Heart left ventricle (tissue), 16 donors: ENCODE data around the gene KRT80. TPM values are rescaled to one million over a fixed set of nuclear protein-coding genes. Genes with fewer than 3 reads are reported as not detected.

Experiments
- ATAC-seq, 4 donors: fragments of 200-7000 bp; cut with Tn5 transposase; one replicate each; pipeline ENCODE4 v1.9.1; 2020 to 2022; ENCODE audit warnings: moderate library complexity in 4 of 4, mild to moderate bottlenecking in 3 of 4, moderate number of reproducible peaks in 1 of 4
- DNase-seq, 5 donors: peaks; one replicate each; pipeline ENCODE4 v3.0.0-alpha.2; 2020
- H3K27ac ChIP-seq, 12 donors: fragments of 200-600 bp; sonication (generic) in 4 of 12; one replicate each; pipeline versions ENCODE4 v1.5.0 to v1.8.0; 2016 to 2022; ENCODE audit warnings: mild to moderate bottlenecking in 2 of 12
- H3K27me3 ChIP-seq, 9 donors: fragments of 200-600 bp; sonication (generic) in 2 of 9; one replicate each; pipeline versions ENCODE4 v1.5.1 to v1.8.0; 2016 to 2022; ENCODE audit warnings: mild to moderate bottlenecking in 3 of 9
- H3K36me3 ChIP-seq, 9 donors: fragments of 200-600 bp; sonication (generic) in 2 of 9; one replicate each; pipeline versions ENCODE4 v1.5.0 to v1.8.0; 2018 to 2022; ENCODE audit warnings: mild to moderate bottlenecking in 2 of 9
- H3K4me1 ChIP-seq, 12 donors: fragments of 200-600 bp; sonication (generic) in 4 of 12; one replicate each; pipeline versions ENCODE4 v1.5.0 to v1.8.0; 2016 to 2022; ENCODE audit warnings: mild to moderate bottlenecking in 3 of 12
- H3K4me3 ChIP-seq, 12 donors: fragments of 200-600 bp; sonication (generic) in 4 of 12; one replicate each; pipeline versions ENCODE4 v1.5.0 to v1.8.0; 2017 to 2022; ENCODE audit warnings: mild to moderate bottlenecking in 9 of 12, moderate library complexity in 4 of 12
- H3K9me3 ChIP-seq, 12 donors: fragments of 200-600 bp; sonication (generic) in 4 of 12; one replicate each; pipeline versions ENCODE4 v1.5.0 to v1.8.0; 2016 to 2022; ENCODE audit warnings: mild to moderate bottlenecking in 1 of 12
- CTCF ChIP-seq, 12 donors: fragments of 200-600 bp; sonication (generic) in 4 of 12; IDR thresholded peaks; one replicate each; pipeline versions ENCODE4 v1.5.0 to v1.8.0; 2018 to 2022; ENCODE audit warnings: antibody characterized with exemption in 12 of 12, mild to moderate bottlenecking in 5 of 12
- POLR2A ChIP-seq, 2 donors: fragments of 450-650 bp; IDR thresholded peaks; one replicate each; pipeline ENCODE4 v1.6.1; 2017; ENCODE audit warnings: antibody characterized with exemption in 2 of 2, mild to moderate bottlenecking in 2 of 2, moderate library complexity in 2 of 2
- WGBS, 4 donors: extraction: QIAGEN DNeasy Blood & Tissue Kit in 2 of 4; methylation state at CpG; one replicate each; pipeline versions ENCODE4 v1.1.5 to v1.1.7; 2013 to 2018; 5-methylcytosine and 5-hydroxymethylcytosine counted together
- intact Hi-C, 10 donors: fragments of 100-400 bp; cut with DNase I; formaldehyde crosslinking; loops; one replicate each; pipeline versions ENCODE4 v1.11.1 to v1.14.2; 2022
- polyA plus RNA-seq, 2 donors: library from polyadenylated mRNA; stranded (reverse); fragments of 200-250 nt; gene quantifications; one replicate each; pipeline ENCODE4 v1.2.3, GENCODE V29; 2013
- total RNA-seq, 9 donors: library from RNA; depleted of rRNA in 2 of 9; stranded (reverse); fragments of >200 nt in 2 of 9; fragmentation: NEBNext Ultra II Directional in 3 of 9; extraction: Animal tissue kit (Norgen Biotek cat#: 25700) in 3 of 9; gene quantifications; one replicate each; pipeline versions ENCODE4 v1.1.0 to v1.2.4, GENCODE V29; 2016 to 2023
- donor health status: ischemic (EF 13 %, LVEDD 7.1; RV severe dilation, severe dysfunction).
- donor health status: healthy with polysubstance abuse.
- donor health status: DM: no; HTN: yes; CAD: no.
- donor health status: DM: no; HTN: no; CAD: no.
- donor health status: ischemic (EF 25% LVEDD 6.9; RV normal size, moderate dysfunction).
- donor health status: ischemic (EF 25% LVEDD 5.7; RV mildly dilated, moderate dysfunction).
- donor health status: healthy.
- donor health status: DM: yes; HTN: yes; CAD: no.
- donor health status: ischemic (EF 35%, LVEDD 5.7; RV mildly dilated, moderate dysfunction).
- donor health status: nonischemic (EF 11% LVEDD 7.7; RV severe dilation, severe dysfunction).
- donor health status: DM: yes; HTN: yes; CAD: no.
- donor health status: PGD.
- donor health status: ischemic (EF 29% LVEDD 5.4; RV normal size, mild dysfunction).
- donor health status: nonischemic (EF 23%, LVEDD 6.1; RV moderate dilation, normal function).

Gene KRT80
- total and polyA plus RNA-seq, 11 donors: 0.08 to 1.2 (median 0.24) TPM; not detected in 2

GRCh38 chr12:52169886-52170285, 21.9 kb downstream of the KRT80 start:
- no peaks in the 10 kb centered on the region for H3K27me3 ChIP-seq
- no peaks in the 10 kb centered on the region for H3K9me3 ChIP-seq
- H3K4me3 ChIP-seq: no peak overlapping the region
- H3K27ac ChIP-seq: no peak overlapping the region
- DNase-seq (peak in 1 of 5 donors; percentile 3), ATAC-seq (no peak)
- TF ChIP-seq CTCF (IDR thresholded peaks at IDR 0.05) (no peak), POLR2A (IDR thresholded peaks at IDR 0.05) (no peak)
- WGBS, 4 donors: 86 to 93% (median 90%) methylated on average over 1 of the region's 1 CpG
- no peaks in the 10 kb centered on the region for H3K36me3 ChIP-seq
- peaks cover 0 to 10% (median 0%) of the 10 kb centered on the region in 12 donors for H3K4me1 ChIP-seq
- intact Hi-C loops: loop anchor here in 3 of 10 donors (5.0 kb wide), 2 partner anchors 107 to 112 kb away; no protein-coding TSS in a partner anchor

- no peak for TF ChIP-seq CTCF (IDR thresholded peaks at IDR 0.05)
- no peak for TF ChIP-seq POLR2A (IDR thresholded peaks at IDR 0.05)
- Histone ChIP-seq H3K9me3 (no peaks in the 10 kb centered on the region), H3K27me3 (no peaks in the 10 kb centered on the region), H3K4me1 (peaks cover 0 to 20% (median 6%) of the 10 kb centered on the region in 12 donors), H3K27ac (no peak overlapping the region), H3K36me3 (no peaks in the 10 kb centered on the region), H3K4me3 (no peak overlapping the region)
- intact Hi-C loops: loop anchor here in 3 of 10 donors (5.0 kb wide), 2 partner anchors 109 to 114 kb away; no protein-coding TSS in a partner anchor
- ATAC-seq (peak; percentile 69 to 81 (median 74)), DNase-seq (peak in 2 of 5 donors; percentile 34 to 61)
- 74 to 86% (median 77%) methylated on average over 12 of the region's 12 CpGs for WGBS, 4 donors
Measured at GRCh38 chr12:52168019-52168717, 23.6 kb downstream of the KRT80 start.

- 57 to 75% (median 67%) methylated on average over 3 of the region's 3 CpGs for WGBS, 4 donors
- Histone ChIP-seq H3K27ac (no peak overlapping the region), H3K27me3 (no peaks in the 10 kb centered on the region), H3K4me3 (no peak overlapping the region), H3K9me3 (no peaks in the 10 kb centered on the region), H3K36me3 (no peaks in the 10 kb centered on the region), H3K4me1 (peaks cover 0 to 20% (median 6%) of the 10 kb centered on the region in 12 donors)
- DNase-seq (no peak), ATAC-seq (no peak)
- TF ChIP-seq CTCF (IDR thresholded peaks at IDR 0.05): no peak
- TF ChIP-seq POLR2A (IDR thresholded peaks at IDR 0.05): no peak
- intact Hi-C loops: loop anchor here in 3 of 10 donors (5.0 kb wide), 2 partner anchors 110 to 115 kb away; no protein-coding TSS in a partner anchor
Measured at GRCh38 chr12:52167526-52167925, 24.3 kb downstream of the KRT80 start.

GRCh38 chr12:52166672-52167071, 25.1 kb downstream of the KRT80 start:
- WGBS, 4 donors: 87 to 91% (median 90%) methylated on average over 1 of the region's 1 CpG

More at GRCh38 chr12:52166672-52167071, 25.1 kb downstream of the KRT80 start:
- no peak overlapping the region for H3K27ac ChIP-seq
- H3K9me3 ChIP-seq: no peaks in the 10 kb centered on the region
- ATAC-seq (no peak), DNase-seq (peak in 1 of 5 donors; percentile 4)
- no peaks in the 10 kb centered on the region for H3K36me3 ChIP-seq
- peaks cover 0 to 20% (median 6%) of the 10 kb centered on the region in 12 donors for H3K4me1 ChIP-seq
- no peaks in the 10 kb centered on the region for H3K27me3 ChIP-seq
- H3K4me3 ChIP-seq: no peak overlapping the region
- intact Hi-C loops: loop anchor here in 3 of 10 donors (5.0 kb wide), 2 partner anchors 111 to 116 kb away; no protein-coding TSS in a partner anchor
- TF ChIP-seq CTCF (IDR thresholded peaks at IDR 0.05): no peak
- TF ChIP-seq POLR2A (IDR thresholded peaks at IDR 0.05): no peak
